H1 (cell line): ENCODE results near the gene BEST2. TPM values are rescaled to one million over a fixed set of nuclear protein-coding genes. Genes with fewer than 3 reads are reported as not detected.

Source experiments
- ATF2 ChIP-seq: IDR thresholded peaks from 2 replicates; pipeline ENCODE4 v1.6.1; 2012; ENCODE audit warnings: low read length, inconsistent platforms
- CBX5 ChIP-seq: fragments of 300-800, 300-1000 bp; sonication (generic); IDR thresholded peaks from 2 replicates; pipeline ENCODE4 v1.7.1; 2016; ENCODE audit warnings: antibody characterized with exemption, low read length, low read depth
- E2F6 ChIP-seq: IDR thresholded peaks from 2 replicates; pipeline ENCODE4 v1.6.1; 2012; ENCODE audit warnings: inconsistent platforms
- GABPA ChIP-seq: IDR thresholded peaks from 2 replicates; pipeline ENCODE4 v1.6.1; 2011; ENCODE audit warnings: mild to moderate bottlenecking, low read length, moderate library complexity, borderline replicate concordance; ENCODE audit not compliant: insufficient read depth
- KDM4A ChIP-seq: IDR thresholded peaks from one replicate; pipeline ENCODE4 v1.7.1; 2012; ENCODE audit warnings: low read depth, mild to moderate bottlenecking, moderate library complexity, low read length, inconsistent platforms; ENCODE audit not compliant: severe bottlenecking
- KDM5A ChIP-seq: fragments of 200-600 bp; IDR thresholded peaks from 2 replicates; pipeline ENCODE4 v1.7.1; 2012; ENCODE audit warnings: mild to moderate bottlenecking, low read length, inconsistent platforms, mixed read lengths
- NRF1 ChIP-seq: IDR thresholded peaks from 2 replicates; pipeline ENCODE4 v1.6.1; 2011; ENCODE audit warnings: mild to moderate bottlenecking, low read depth, low read length, improper control_type of control experiment
- PHF8 ChIP-seq: fragments of 200-600 bp; sonication (generic); conservative IDR thresholded peaks from 2 replicates; pipeline ENCODE4 v1.7.1; 2012; ENCODE audit warnings: low read depth, mild to moderate bottlenecking, inconsistent platforms, low read length, moderate library complexity
- POLR2AphosphoS5 ChIP-seq: IDR thresholded peaks from 2 replicates; pipeline ENCODE4 v1.6.1; 2011; ENCODE audit warnings: low read depth, low read length
- SIN3A ChIP-seq, 2 experiments: IDR thresholded peaks in 1 of 2; conservative IDR thresholded peaks in 1 of 2; 2 replicates each; pipeline ENCODE4 v1.6.1; 2011 to 2012; ENCODE audit warnings: low read length in 2 of 2, improper control_type of control experiment in 1 of 2, low read depth in 1 of 2, mild to moderate bottlenecking in 1 of 2
- SIX5 ChIP-seq: IDR thresholded peaks from 2 replicates; pipeline ENCODE4 v1.6.1; 2011; ENCODE audit warnings: mild to moderate bottlenecking, low read depth, low read length
- SP1 ChIP-seq: IDR thresholded peaks from 2 replicates; pipeline ENCODE4 v1.6.1; 2011; ENCODE audit warnings: low read depth, low read length
- SRF ChIP-seq: IDR thresholded peaks from 2 replicates; pipeline ENCODE4 v1.6.1; 2011; ENCODE audit warnings: mild to moderate bottlenecking, low read depth, low read length, moderate library complexity
- SUZ12 ChIP-seq: fragments of 200-600 bp; sonication (generic); IDR thresholded peaks from 2 replicates; pipeline ENCODE4 v1.6.1; 2012; ENCODE audit warnings: mild to moderate bottlenecking, inconsistent platforms, low read length, moderate library complexity, mixed read lengths
- TAF1 ChIP-seq: IDR thresholded peaks from 2 replicates; pipeline ENCODE4 v1.6.1; 2011; ENCODE audit warnings: mild to moderate bottlenecking, low read depth, low read length
- USF2 ChIP-seq: IDR thresholded peaks from 2 replicates; pipeline ENCODE4 v1.6.1; 2011; ENCODE audit warnings: low read length, improper control_type of control experiment
- YY1 ChIP-seq: IDR thresholded peaks from 2 replicates; pipeline ENCODE4 v1.6.1; 2011; ENCODE audit warnings: low read depth, mild to moderate bottlenecking, low read length
- polyA plus RNA-seq, 7 experiments: library from polyadenylated mRNA; depleted of rRNA in 3 of 7; stranded (reverse) in 5 of 7; unstranded in 2 of 7; fragments of >200 nt in 5 of 7; fragments of 200-250 nt in 2 of 7; gene quantifications; 1 replicate in 5 of 7; 2 replicates in 1 of 7; 4 replicates in 1 of 7; pipeline versions ENCODE4 v1.2.1 to v1.2.3, GENCODE V29; 2011 to 2013; ENCODE audit warnings: missing spikeins in 2 of 7, mixed read lengths in 2 of 7
- total RNA-seq: library from RNA; stranded (reverse); fragmentation: NEBNext Ultra II Directional; extraction: Animal tissue kit (Norgen Biotek cat#: 25700); gene quantifications from 2 replicates; pipeline ENCODE4 v1.2.1, GENCODE V29; 2021

The BEST2 gene
- total and polyA plus RNA-seq, 2 of the 8 experiments (the other 6 are each of a cell fraction or from before 2014, with no cell fraction given), result 4.6 to 7.3 TPM

- TF ChIP-seq ATF2, result no peak
- no peak for TF ChIP-seq CBX5
- no peak for TF ChIP-seq SUZ12
- peak; percentile 95 for TF ChIP-seq E2F6
- TF ChIP-seq YY1, result peak; percentile 90
- peak in 1 of 2 experiments; percentile 82; a peak in 1 of 4 replicates for TF ChIP-seq SIN3A (conservative IDR thresholded peaks at IDR 0.05 in 1 of 2, IDR thresholded peaks at IDR 0.05 in 1 of 2; ENCODE audit: low read depth in 1 of 2, low read length in 2 of 2)
- TF ChIP-seq KDM5A, result peak; percentile 62; the same call in 1 of the 2 replicates
- no peak for TF ChIP-seq GABPA
- TF ChIP-seq SRF, result 0 out of 2 replicates have a peak, but pooled peaks have one; percentile 12
- TF ChIP-seq TAF1, result peak; percentile 80
- TF ChIP-seq USF2, result no peak
- TF ChIP-seq PHF8, result peak; percentile 90
- no peak for TF ChIP-seq NRF1
- TF ChIP-seq POLR2AphosphoS5, result peak; percentile 75; the same call in 1 of the 2 replicates
- peak; percentile 15; the same call in 1 of the 2 replicates for TF ChIP-seq SP1
- TF ChIP-seq KDM4A, result peak; percentile 98
- peak; percentile 84 for TF ChIP-seq SIX5
Observed at GRCh38 chr19:12806242-12807081, 54.9 kb downstream of the BEST2 start, which contains the start of gene RNASEH2A (continued).
